Mesenchymal stem cell (in vitro differentiated cells and primary cell): Measurements from ENCODE around the gene RNF130.

Experiments used
- DNase-seq: peaks from one replicate; pipeline ENCODE4 v3.0.0-alpha.2; 2013
- H2AFZ ChIP-seq: one replicate; pipeline ENCODE4 v1.6.1; 2013; ENCODE audit warnings: low read depth, mild to moderate bottlenecking, control low read depth, inconsistent platforms, low read length, moderate library complexity
- H2AK5ac ChIP-seq: 2 replicates; pipeline ENCODE4 v1.6.1; 2013; ENCODE audit warnings: low read length, moderate library complexity, mild to moderate bottlenecking, inconsistent platforms; ENCODE audit not compliant: severe bottlenecking
- H2BK120ac ChIP-seq: one replicate; pipeline ENCODE4 v1.6.1; 2013; ENCODE audit warnings: low read depth, mild to moderate bottlenecking, inconsistent platforms, low read length, moderate library complexity
- H2BK12ac ChIP-seq, 2 experiments: one replicate each; pipeline ENCODE4 v1.6.1; 2013; ENCODE audit warnings: inconsistent platforms in 2 of 2, low read length in 2 of 2, mild to moderate bottlenecking in 2 of 2, moderate library complexity in 2 of 2, control low read depth in 1 of 2
- H2BK15ac ChIP-seq: one replicate; pipeline ENCODE4 v1.6.1; 2013; ENCODE audit warnings: mild to moderate bottlenecking, low read depth, inconsistent platforms; ENCODE audit not compliant: poor library complexity, severe bottlenecking
- H2BK5ac ChIP-seq: 2 replicates; pipeline ENCODE4 v1.6.1; 2013; ENCODE audit warnings: low read depth, mild to moderate bottlenecking, low read length, control low read depth, inconsistent platforms; ENCODE audit not compliant: poor library complexity, severe bottlenecking
- H3K14ac ChIP-seq, 2 experiments: one replicate each; pipeline ENCODE4 v1.6.1; 2013; ENCODE audit warnings: inconsistent platforms in 2 of 2, low read length in 2 of 2, control low read depth in 1 of 2, mild to moderate bottlenecking in 1 of 2, moderate library complexity in 1 of 2
- H3K18ac ChIP-seq, 2 experiments: one replicate each; pipeline ENCODE4 v1.6.1; 2013; ENCODE audit warnings: inconsistent platforms in 2 of 2, low read length in 2 of 2, control low read depth in 1 of 2, low read depth in 1 of 2, mild to moderate bottlenecking in 1 of 2
- H3K23ac ChIP-seq, 2 experiments: one replicate each; pipeline ENCODE4 v1.6.1; 2013; ENCODE audit warnings: inconsistent platforms in 2 of 2, low read length in 2 of 2, mild to moderate bottlenecking in 2 of 2, moderate library complexity in 2 of 2, control low read depth in 1 of 2
- H3K27ac ChIP-seq: 2 replicates; pipeline ENCODE4 v1.5.1; 2013; ENCODE audit warnings: mild to moderate bottlenecking, moderate library complexity, low read length, control low read depth, inconsistent platforms; ENCODE audit not compliant: poor library complexity, severe bottlenecking
- H3K27me3 ChIP-seq, 2 experiments: 2 replicates each; pipeline versions ENCODE4 v1.6.1 to v1.7.0; 2013; ENCODE audit warnings: low read length in 2 of 2, mild to moderate bottlenecking in 2 of 2, moderate library complexity in 2 of 2, control low read depth in 1 of 2, inconsistent platforms in 1 of 2; ENCODE audit not compliant: control insufficient read depth in 1 of 2, insufficient read depth in 1 of 2
- H3K36me3 ChIP-seq, 2 experiments: 2 replicates each; pipeline versions ENCODE4 v1.6.1 to v1.7.0; 2013; ENCODE audit warnings: low read length in 2 of 2, control low read depth in 1 of 2, inconsistent platforms in 1 of 2, low read depth in 1 of 2, mild to moderate bottlenecking in 1 of 2; ENCODE audit not compliant: insufficient read depth in 2 of 2, control insufficient read depth in 1 of 2
- H3K4ac ChIP-seq, 2 experiments: one replicate each; pipeline ENCODE4 v1.6.1; 2013; ENCODE audit warnings: inconsistent platforms in 2 of 2, low read length in 2 of 2, mild to moderate bottlenecking in 2 of 2, moderate library complexity in 2 of 2, control low read depth in 1 of 2, low read depth in 1 of 2
- H3K4me1 ChIP-seq: 2 replicates; pipeline ENCODE4 v1.6.1; 2013; ENCODE audit warnings: low read depth, low read length, control low read depth; ENCODE audit not compliant: control insufficient read depth, insufficient read depth
- H3K4me2 ChIP-seq: 2 replicates; pipeline ENCODE4 v1.6.1; 2013; ENCODE audit warnings: low read length, mild to moderate bottlenecking, inconsistent platforms; ENCODE audit not compliant: poor library complexity, severe bottlenecking
- H3K4me3 ChIP-seq, 2 experiments: 2 replicates each; pipeline versions ENCODE4 v1.5.1 to v1.7.0; 2013; ENCODE audit warnings: low read length in 2 of 2, mild to moderate bottlenecking in 2 of 2, control low read depth in 1 of 2, low read depth in 1 of 2; ENCODE audit not compliant: insufficient read depth in 1 of 2
- H3K79me1 ChIP-seq: replicated peaks from 2 replicates; pipeline ENCODE4 v1.6.1; 2013; ENCODE audit warnings: mild to moderate bottlenecking, control low read depth, low read length, inconsistent platforms; ENCODE audit not compliant: poor library complexity, severe bottlenecking
- H3K9ac ChIP-seq: 2 replicates; pipeline ENCODE4 v1.7.0; 2013; ENCODE audit warnings: mild to moderate bottlenecking, low read length, moderate library complexity
- H3K9me3 ChIP-seq: 2 replicates; pipeline ENCODE4 v1.7.0; 2013; ENCODE audit warnings: mild to moderate bottlenecking, low read length; ENCODE audit not compliant: control insufficient read depth
- H4K8ac ChIP-seq: one replicate; pipeline ENCODE4 v1.6.1; 2013; ENCODE audit warnings: inconsistent platforms, mild to moderate bottlenecking, low read length, moderate library complexity
- H4K91ac ChIP-seq: one replicate; pipeline ENCODE4 v1.6.1; 2013; ENCODE audit warnings: mild to moderate bottlenecking, low read length, inconsistent platforms
- WGBS: methylation state at CpG from one replicate; pipeline ENCODE4 v1.1.7; 2013; ENCODE audit warnings: mixed read lengths; 5-methylcytosine and 5-hydroxymethylcytosine counted together

The RNF130 gene

DNA sequence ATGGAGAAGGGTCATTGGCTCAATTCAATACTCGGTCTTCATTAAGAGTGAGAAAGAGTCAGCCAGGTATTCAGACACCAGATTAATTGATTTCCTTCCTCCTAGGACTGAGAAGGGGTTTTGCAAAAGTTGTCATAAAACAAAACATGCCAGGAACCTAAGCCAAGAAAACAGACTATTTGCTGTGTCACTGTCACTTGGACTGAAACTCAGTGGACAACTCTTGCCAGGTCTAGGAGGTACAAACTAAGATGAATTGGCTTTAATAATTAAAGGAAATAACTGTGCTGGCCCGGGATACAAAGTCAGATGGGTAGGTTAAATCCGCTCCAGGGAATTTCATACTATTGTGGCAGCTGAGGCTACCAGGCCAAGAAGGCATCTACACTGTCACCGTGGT lies 92.8 kb downstream of the RNF130 start:
- Histone ChIP-seq H3K9me3 (no peaks in the 10 kb centered on the region), H3K14ac (no peak overlapping the region), H3K4ac (no peak overlapping the region), H3K23ac (no peak overlapping the region), H2BK12ac (no peak overlapping the region), H2BK15ac (no peak overlapping the region), H4K91ac (no peak overlapping the region), H4K8ac (no peak overlapping the region), H3K4me3 (no peak overlapping the region), H3K27ac (no peak overlapping the region), H3K18ac (no peak overlapping the region), H3K4me1 (peaks cover 2% of the 10 kb centered on the region), H3K27me3 (no peaks in the 10 kb centered on the region), H2BK5ac (no peak overlapping the region), H2AFZ (no peak overlapping the region), H2AK5ac (no peak overlapping the region), H3K4me2 (no peak overlapping the region), H3K79me1 (peaks cover 3% of the 10 kb centered on the region), H3K9ac (no peak overlapping the region), H3K36me3 (peaks cover 37 to 52% of the 10 kb centered on the region in 2 experiments), H2BK120ac (no peak overlapping the region)
- DNase-seq: no peak
- 92% methylated on average over 4 of the region's 4 CpGs for WGBS

DNA sequence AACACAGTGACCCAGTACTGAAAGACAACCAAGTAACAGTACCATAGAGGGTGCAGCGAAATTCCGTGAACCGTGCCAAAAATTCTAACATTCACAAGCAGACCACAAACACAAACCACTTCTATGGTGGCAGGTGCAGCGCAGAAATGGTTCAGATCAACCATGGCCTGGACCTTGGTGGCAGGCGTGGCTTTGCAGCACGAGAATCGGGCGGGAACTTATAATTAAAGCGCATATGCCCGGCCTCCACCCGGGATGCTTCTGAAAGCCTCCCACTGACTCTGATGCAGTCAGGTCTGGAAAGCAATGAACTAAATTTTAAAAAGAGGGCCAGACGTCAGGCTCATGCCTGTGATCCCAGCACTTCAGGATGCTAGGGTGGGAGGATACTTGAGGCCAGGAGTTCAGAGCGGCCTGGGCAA lies 95.8 kb downstream of the RNF130 start:
- no peak overlapping the region for H3K4ac ChIP-seq
- over 99% methylated on average over 12 of the region's 13 CpGs for WGBS
- H3K27me3 ChIP-seq: no peaks in the 10 kb centered on the region
- H3K9me3 ChIP-seq: no peaks in the 10 kb centered on the region
- no peak overlapping the region for H4K8ac ChIP-seq
- H2BK12ac ChIP-seq: no peak overlapping the region
- H3K4me1 ChIP-seq: peaks cover 2% of the 10 kb centered on the region
- no peak overlapping the region for H3K23ac ChIP-seq
- H3K4me3 ChIP-seq: no peak overlapping the region
- no peak overlapping the region for H2BK15ac ChIP-seq
- H2BK5ac ChIP-seq: no peak overlapping the region
- no peak overlapping the region for H3K18ac ChIP-seq
- H2AFZ ChIP-seq: no peak overlapping the region
- H3K9ac ChIP-seq: no peak overlapping the region
- H3K27ac ChIP-seq: no peak overlapping the region
- peaks cover 6% of the 10 kb centered on the region for H3K79me1 ChIP-seq
- H3K36me3 ChIP-seq: peaks cover 45 to 52% of the 10 kb centered on the region in 2 experiments
- H2AK5ac ChIP-seq: no peak overlapping the region
- no peak overlapping the region for H3K4me2 ChIP-seq
- no peak overlapping the region for H4K91ac ChIP-seq
- no peak overlapping the region for H2BK120ac ChIP-seq
- DNase-seq: no peak
- no peak overlapping the region for H3K14ac ChIP-seq

DNA sequence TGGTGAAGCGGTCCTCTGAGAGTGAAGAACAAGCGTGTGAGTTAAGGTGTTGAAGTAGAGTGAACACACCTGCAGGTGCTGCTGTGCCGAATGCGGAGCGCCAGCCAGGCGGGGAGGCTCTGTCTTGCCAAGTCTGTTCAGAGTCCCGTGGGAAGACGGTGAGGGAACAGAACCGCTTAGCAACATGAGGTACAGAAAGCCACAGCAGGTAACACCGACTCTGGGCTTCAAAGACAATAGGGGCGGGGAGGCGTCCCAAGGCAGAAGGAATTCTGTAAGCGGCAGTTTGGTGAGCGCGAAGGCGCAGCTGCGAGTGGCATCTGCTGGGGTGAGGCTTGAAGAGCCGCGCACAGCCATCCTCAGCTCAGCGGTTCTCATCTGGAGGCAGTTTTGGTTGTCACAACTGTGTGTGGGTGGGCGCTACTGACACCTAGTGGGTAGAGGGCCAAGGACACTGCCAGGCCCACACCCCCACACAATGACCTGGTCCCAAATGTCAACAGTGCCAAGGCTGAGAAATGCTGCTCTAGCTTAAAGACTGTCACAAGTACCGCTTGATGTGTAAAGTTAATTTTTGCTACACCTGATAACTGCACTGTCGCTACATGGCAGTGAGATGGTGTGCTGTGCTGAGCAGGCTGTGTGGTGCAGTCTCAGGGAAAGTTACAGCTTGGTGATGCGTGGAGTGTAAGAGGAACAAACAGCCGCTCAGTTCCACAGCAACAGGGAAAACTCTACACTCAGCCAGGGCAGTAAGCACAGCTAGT lies 96.4 kb downstream of the RNF130 start:
- Histone ChIP-seq H2BK15ac (no peak overlapping the region), H3K18ac (no peak overlapping the region)
- 84% methylated on average over 25 of the region's 25 CpGs for WGBS

DNA sequence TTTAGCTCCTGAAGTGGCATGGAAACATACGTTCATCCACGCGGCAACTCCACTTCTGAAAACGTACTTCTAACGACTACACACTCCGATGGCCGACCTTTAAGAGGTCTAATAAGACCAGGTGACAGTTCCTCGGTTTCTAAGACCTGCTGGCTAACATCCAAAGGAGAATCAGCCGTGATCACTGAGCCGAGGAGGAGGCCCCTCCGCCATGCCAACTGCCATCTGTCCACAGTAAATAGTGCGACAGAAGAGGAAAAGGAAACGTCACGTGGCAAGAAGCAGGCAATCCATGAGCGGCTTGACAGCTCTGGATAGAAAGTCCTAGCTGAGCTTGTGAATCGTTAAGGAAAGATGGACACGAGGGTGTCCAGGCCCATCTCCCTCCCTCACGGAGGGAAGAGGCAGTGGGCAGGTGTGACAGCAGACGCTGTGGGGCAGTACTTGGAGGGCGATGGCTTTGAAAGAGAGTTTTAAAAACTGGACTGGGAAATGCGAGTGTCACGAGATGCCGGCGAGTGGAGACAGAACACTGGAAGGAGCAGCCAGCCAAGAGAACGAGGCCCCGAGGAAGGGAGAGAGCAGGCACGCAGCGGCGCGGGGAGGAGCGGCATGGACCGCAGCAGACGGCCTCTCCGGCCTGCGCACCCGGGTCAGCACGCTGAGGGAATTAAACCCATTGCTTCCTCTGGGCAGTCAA lies 97.2 kb downstream of the RNF130 start:
- Histone ChIP-seq H2BK120ac (no peak overlapping the region), H2BK15ac (no peak overlapping the region)

More for the DNA sequence above, 96.4 kb downstream of the RNF130 start:
- Histone ChIP-seq H3K4me3 (no peak overlapping the region), H2BK5ac (no peak overlapping the region), H3K9ac (no peak overlapping the region), H3K79me1 (peaks cover 6% of the 10 kb centered on the region), H3K27ac (no peak overlapping the region), H3K23ac (no peak overlapping the region), H3K9me3 (no peaks in the 10 kb centered on the region), H2AK5ac (no peak overlapping the region), H3K27me3 (no peaks in the 10 kb centered on the region), H3K36me3 (peaks cover 45 to 49% of the 10 kb centered on the region in 2 experiments), H3K4me2 (no peak overlapping the region), H2BK120ac (no peak overlapping the region), H3K4me1 (peaks cover 2% of the 10 kb centered on the region), H2AFZ (no peak overlapping the region), H4K91ac (no peak overlapping the region), H3K4ac (no peak overlapping the region), H4K8ac (no peak overlapping the region), H2BK12ac (no peak overlapping the region), H3K14ac (no peak overlapping the region)
- DNase-seq: peak; percentile 20

More for the DNA sequence above, 97.2 kb downstream of the RNF130 start:
- H3K4me1 ChIP-seq: peaks cover 2% of the 10 kb centered on the region
- H3K79me1 ChIP-seq: peaks cover 6% of the 10 kb centered on the region
- H3K18ac ChIP-seq: no peak overlapping the region
- no peak overlapping the region for H4K91ac ChIP-seq
- no peak overlapping the region for H2AK5ac ChIP-seq
- H3K9ac ChIP-seq: no peak overlapping the region
- no peak for DNase-seq
- H3K4ac ChIP-seq: no peak overlapping the region
- H3K23ac ChIP-seq: no peak overlapping the region
- 97% methylated on average over 37 of the region's 37 CpGs for whole genome bisulfite sequencing
- H3K9me3 ChIP-seq: no peaks in the 10 kb centered on the region
- no peak overlapping the region for H3K14ac ChIP-seq
- H3K36me3 ChIP-seq: peaks cover 43 to 45% of the 10 kb centered on the region in 2 experiments
- no peak overlapping the region for H3K27ac ChIP-seq
- H3K4me3 ChIP-seq: no peak overlapping the region
- no peak overlapping the region for H2BK12ac ChIP-seq
- no peak overlapping the region for H3K4me2 ChIP-seq
- H3K27me3 ChIP-seq: no peaks in the 10 kb centered on the region
- H2BK5ac ChIP-seq: no peak overlapping the region
- no peak overlapping the region for H2AFZ ChIP-seq
- no peak overlapping the region for H4K8ac ChIP-seq
